ENCODE measurements around the gene MVK. TPM values are rescaled to one million over a fixed set of nuclear protein-coding genes. Genes with fewer than 3 reads are reported as not detected.

MVK gene
- total RNA-seq, 2 donors from 2014 or later: 12.8 to 22.6 TPM

GRCh38 chr12:109572506-109572845, 1.1 kb upstream of the MVK start:
- TF ChIP-seq CTCF (conservative IDR thresholded peaks at IDR 0.05): no peak
- H3K27me3 Mint-ChIP-seq (ENCODE audit: insufficient read depth): no peaks in the 10 kb centered on the region
- H3K4me3 Mint-ChIP-seq: peak overlapping the region; percentile 79
- peaks cover 23% of the 10 kb centered on the region for H3K36me3 Mint-ChIP-seq (ENCODE audit: low read depth)
- no peak overlapping the region for H3K9ac ChIP-seq (ENCODE audit: extremely low read depth, low read length, poor library complexity, severe bottlenecking)
- H3K27ac ChIP-seq (ENCODE audit: low read depth, low read length): no peak overlapping the region
- H3K9me3 Mint-ChIP-seq: no peaks in the 10 kb centered on the region
- H3K9me3 ChIP-seq (ENCODE audit: control insufficient read depth, low read length): no peaks in the 10 kb centered on the region
- no peaks in the 10 kb centered on the region for H3K27me3 ChIP-seq (ENCODE audit: control insufficient read depth, insufficient read depth, low read length, poor library complexity, severe bottlenecking)
- no peaks in the 10 kb centered on the region for H3K4me1 ChIP-seq (ENCODE audit: control insufficient read depth, insufficient read depth, low read length)
- H3K36me3 ChIP-seq (ENCODE audit: control insufficient read depth, insufficient read depth, low read length): peaks cover 19% of the 10 kb centered on the region
- 94% methylated on average over 3 of the region's 3 CpGs for WGBS, 2 experiments (ENCODE audit: insufficient coverage in 1 of 2, insufficient read length in 1 of 2)
- H3K4me1 Mint-ChIP-seq: peaks cover 16% of the 10 kb centered on the region
- peak overlapping the region; percentile 97 for H3K27ac Mint-ChIP-seq
- H3K4me3 ChIP-seq (ENCODE audit: low read length): peak overlapping the region; percentile 79
- no peak for DNase-seq

GRCh38 chr12:109573914-109574244, 285 bp downstream of the MVK start:
- no peak for DNase-seq
- Histone ChIP-seq H3K9me3 (ENCODE audit: control insufficient read depth, low read length) (no peaks in the 10 kb centered on the region), H3K4me1 (ENCODE audit: control insufficient read depth, insufficient read depth, low read length) (no peaks in the 10 kb centered on the region), H3K9ac (ENCODE audit: extremely low read depth, low read length, poor library complexity, severe bottlenecking) (peak overlapping the region; percentile 75), H3K27me3 (ENCODE audit: control insufficient read depth, insufficient read depth, low read length, poor library complexity, severe bottlenecking) (no peaks in the 10 kb centered on the region), H3K27ac (ENCODE audit: low read depth, low read length) (no peak overlapping the region), H3K4me3 (ENCODE audit: low read length) (peak overlapping the region; percentile 99), H3K36me3 (ENCODE audit: control insufficient read depth, insufficient read depth, low read length) (peaks cover 29% of the 10 kb centered on the region)
- peaks cover 16% of the 10 kb centered on the region for H3K4me1 Mint-ChIP-seq
- peak overlapping the region; percentile 79 for H3K4me3 Mint-ChIP-seq
- H3K27ac Mint-ChIP-seq: peak overlapping the region; percentile 30
- no peak for TF ChIP-seq CTCF (conservative IDR thresholded peaks at IDR 0.05)
- no peaks in the 10 kb centered on the region for H3K9me3 Mint-ChIP-seq
- 2 to 3% methylated on average over 10 to 13 of the region's 13 CpGs for WGBS, 2 experiments (ENCODE audit: insufficient coverage in 1 of 2, insufficient read length in 1 of 2)
- H3K27me3 Mint-ChIP-seq (ENCODE audit: insufficient read depth): no peaks in the 10 kb centered on the region
- H3K36me3 Mint-ChIP-seq (ENCODE audit: low read depth): peaks cover 29% of the 10 kb centered on the region

- H3K9me3 Mint-ChIP-seq: no peaks in the 10 kb centered on the region
- Histone ChIP-seq H3K9me3 (ENCODE audit: control insufficient read depth, low read length) (no peaks in the 10 kb centered on the region), H3K36me3 (ENCODE audit: control insufficient read depth, insufficient read depth, low read length) (peaks cover 36% of the 10 kb centered on the region), H3K27me3 (ENCODE audit: control insufficient read depth, insufficient read depth, low read length, poor library complexity, severe bottlenecking) (no peaks in the 10 kb centered on the region), H3K9ac (ENCODE audit: extremely low read depth, low read length, poor library complexity, severe bottlenecking) (no peak overlapping the region), H3K4me3 (ENCODE audit: low read length) (no peak overlapping the region), H3K4me1 (ENCODE audit: control insufficient read depth, insufficient read depth, low read length) (no peaks in the 10 kb centered on the region), H3K27ac (ENCODE audit: low read depth, low read length) (no peak overlapping the region)
- no peak for TF ChIP-seq CTCF (conservative IDR thresholded peaks at IDR 0.05)
- no peak overlapping the region for H3K27ac Mint-ChIP-seq
- WGBS, 2 experiments (ENCODE audit: insufficient coverage in 1 of 2, insufficient read length in 1 of 2): 94 to 100% methylated on average over 1 to 3 of the region's 3 CpGs
- no peak overlapping the region for H3K4me3 Mint-ChIP-seq
- no peak for DNase-seq
- peaks cover 16% of the 10 kb centered on the region for H3K4me1 Mint-ChIP-seq
- H3K36me3 Mint-ChIP-seq (ENCODE audit: low read depth): peaks cover 39% of the 10 kb centered on the region
- no peaks in the 10 kb centered on the region for H3K27me3 Mint-ChIP-seq (ENCODE audit: insufficient read depth)
Measured at GRCh38 chr12:109575683-109576082, 2.1 kb downstream of the MVK start.

Measured in endodermal cell (in vitro differentiated cells).